GM12878 (cell line): ENCODE measurements around the gene SMAD5.

Experiments used
- CBX5 ChIP-seq: sonication (generic); IDR thresholded peaks from 2 replicates; pipeline ENCODE4 v1.6.1; 2016; ENCODE audit warnings: low read depth, moderate library complexity, mild to moderate bottlenecking, inconsistent platforms
- CTCF ChIP-seq, 3 experiments: IDR thresholded peaks in 2 of 3; conservative IDR thresholded peaks in 1 of 3; 2 replicates each; pipeline ENCODE4 v1.5.1; 2011; ENCODE audit warnings: low read depth in 3 of 3, low read length in 3 of 3, mild to moderate bottlenecking in 3 of 3, control low read depth in 2 of 3, moderate library complexity in 2 of 3, inconsistent platforms in 1 of 3, mixed read lengths in 1 of 3; ENCODE audit not compliant: control insufficient read depth in 2 of 3, insufficient read depth in 1 of 3; ENCODE audit errors: extremely low read depth in 1 of 3
- EZH2 ChIP-seq: IDR thresholded peaks from 2 replicates; pipeline ENCODE4 v1.6.1; 2012; ENCODE audit warnings: low read depth, mild to moderate bottlenecking, control low read depth, inconsistent platforms, low read length, borderline replicate concordance; ENCODE audit not compliant: control insufficient read depth
- HDAC6 ChIP-seq: fragments of 200-600 bp; sonication (generic); IDR thresholded peaks from one replicate; pipeline ENCODE4 v1.8.0; 2017; ENCODE audit warnings: antibody characterized with exemption; ENCODE audit not compliant: unreplicated experiment
- NR2F1 ChIP-seq: fragments of 450-650 bp; conservative IDR thresholded peaks from 2 replicates; pipeline ENCODE4 v1.6.1; 2017; ENCODE audit warnings: mild to moderate bottlenecking
- PAX5 ChIP-seq: IDR thresholded peaks from 2 replicates; pipeline ENCODE4 v1.6.1; 2011; ENCODE audit warnings: low read depth, low read length, borderline replicate concordance
- POLR2A ChIP-seq: IDR thresholded peaks from 2 replicates; pipeline ENCODE4 v1.6.1; 2011; ENCODE audit warnings: low read depth, mild to moderate bottlenecking, low read length
- SIN3A ChIP-seq: IDR thresholded peaks from 2 replicates; pipeline ENCODE4 v1.6.1; 2012; ENCODE audit warnings: low read depth, low read length, improper control_type of control experiment
- SMC3 ChIP-seq: IDR thresholded peaks from 2 replicates; pipeline ENCODE4 v1.6.1; 2011; ENCODE audit warnings: low read length, improper control_type of control experiment, borderline replicate concordance
- SREBF1 ChIP-seq: IDR thresholded peaks from 2 replicates; pipeline ENCODE4 v1.6.1; 2012; ENCODE audit warnings: mild to moderate bottlenecking, low read length
- ZNF274 ChIP-seq: IDR thresholded peaks from one replicate; pipeline ENCODE4 v1.8.0; 2011; ENCODE audit not compliant: insufficient read length, insufficient read depth

GRCh38 chr5:136205061-136205702 is 72.5 kb downstream of the SMAD5 start:
- TF ChIP-seq POLR2A = no peak
- no peak for TF ChIP-seq ZNF274
- no peak for TF ChIP-seq CTCF (IDR thresholded peaks at IDR 0.05 in 2 of 3, conservative IDR thresholded peaks at IDR 0.05 in 1 of 3; ENCODE audit: control insufficient read depth in 2 of 3, extremely low read depth in 1 of 3, insufficient read depth in 1 of 3, low read depth in 3 of 3, low read length in 3 of 3)
- no peak for TF ChIP-seq EZH2
- no peak for TF ChIP-seq SIN3A
- TF ChIP-seq HDAC6 = no peak
- no peak for TF ChIP-seq PAX5
- TF ChIP-seq SMC3 = no peak
- no peak for TF ChIP-seq SREBF1
- no peak for TF ChIP-seq CBX5
- no peak for TF ChIP-seq NR2F1
